T-cell (primary cell): ENCODE data around the gene CRTC2. TPM values are rescaled to one million over a fixed set of nuclear protein-coding genes. Genes with fewer than 3 reads are reported as not detected.

Source experiments
- ATAC-seq, 4 experiments: fragments of 200-7000 bp in 3 of 4; fragments of 150-1000 bp in 1 of 4; cut with Tn5 transposase; replicated peaks in 1 of 4; 1 replicate in 3 of 4; 2 replicates in 1 of 4; pipeline ENCODE4 v1.10.0; 2021; ENCODE audit warnings: moderate library complexity in 3 of 4, mild to moderate bottlenecking in 2 of 4, moderate number of reproducible peaks in 1 of 4
- CTCF ChIA-PET, 2 donors: fragments of 300-600 bp; sonication (Branson Sonifier 250); formaldehyde crosslinking; loops; one replicate each; lab custom pipeline; 2022; ENCODE audit warnings: antibody characterized with exemption in 2 of 2; lab: Charles Lee
- POLR2A ChIA-PET, 2 donors: fragments of 300-600 bp; sonication (Branson Sonifier 250); formaldehyde crosslinking; loops; one replicate each; lab custom pipeline; 2022; ENCODE audit warnings: antibody characterized with exemption in 2 of 2; lab: Charles Lee
- DNase-seq, 35 experiments: peaks; one replicate each; pipeline versions ENCODE4 v3.0.0 to v3.0.0-alpha.2; 2013 to 2023
- H3K27ac ChIP-seq: one replicate; pipeline ENCODE4 v1.5.1; 2013; ENCODE audit warnings: low read length
- H3K27me3 ChIP-seq, 2 experiments: replicated peaks in 1 of 2; 1 replicate in 1 of 2; 2 replicates in 1 of 2; pipeline versions ENCODE4 v1.6.1 to v1.7.0; 2013; ENCODE audit warnings: low read length in 1 of 2, mixed read lengths in 1 of 2; ENCODE audit not compliant: control insufficient read depth in 2 of 2, insufficient read depth in 2 of 2; ENCODE audit errors: extremely low read depth in 1 of 2
- H3K36me3 ChIP-seq, 2 donors: 1 replicate in 1 of 2; 2 replicates in 1 of 2; pipeline versions ENCODE4 v1.6.1 to v1.7.0; 2013; ENCODE audit warnings: low read length in 1 of 2; ENCODE audit not compliant: control insufficient read depth in 2 of 2, insufficient read depth in 1 of 2; ENCODE audit errors: extremely low read depth in 1 of 2
- H3K4me1 ChIP-seq, 2 experiments: 1 replicate in 1 of 2; 2 replicates in 1 of 2; pipeline versions ENCODE4 v1.6.1 to v1.7.0; 2013; ENCODE audit warnings: low read length in 2 of 2, mixed read lengths in 1 of 2; ENCODE audit not compliant: insufficient read depth in 2 of 2, control insufficient read depth in 1 of 2; ENCODE audit errors: extremely low read depth in 1 of 2
- H3K4me3 ChIP-seq, 2 donors: 1 replicate in 1 of 2; 2 replicates in 1 of 2; pipeline versions ENCODE4 v1.5.1 to v1.7.0; 2013; ENCODE audit warnings: mild to moderate bottlenecking in 2 of 2, low read length in 1 of 2, moderate library complexity in 1 of 2; ENCODE audit not compliant: control insufficient read depth in 1 of 2; ENCODE audit errors: extremely low read depth in 1 of 2
- H3K9me3 ChIP-seq: 2 replicates; pipeline ENCODE4 v1.7.0; 2013
- H3K27ac Mint-ChIP-seq, 2 donors: one replicate each; pipeline ENCODE4 v1.8.0; 2020 to 2021; ENCODE audit warnings: mild to moderate bottlenecking in 2 of 2, mixed read lengths in 2 of 2
- H3K27me3 Mint-ChIP-seq, 2 donors: one replicate each; pipeline ENCODE4 v1.8.0; 2021 to 2022; ENCODE audit warnings: mixed read lengths in 2 of 2
- H3K36me3 Mint-ChIP-seq: one replicate; pipeline ENCODE4 v1.8.0; 2021; ENCODE audit warnings: mixed read lengths
- H3K4me1 Mint-ChIP-seq, 3 donors: one replicate each; pipeline ENCODE4 v1.8.0; 2020 to 2022; ENCODE audit warnings: mixed read lengths in 3 of 3, mild to moderate bottlenecking in 1 of 3
- H3K4me3 Mint-ChIP-seq, 3 donors: one replicate each; pipeline ENCODE4 v1.8.0; 2020 to 2022; ENCODE audit warnings: mild to moderate bottlenecking in 3 of 3, mixed read lengths in 3 of 3, moderate library complexity in 3 of 3
- H3K9me3 Mint-ChIP-seq, 3 donors: one replicate each; pipeline ENCODE4 v1.8.0; 2020 to 2022; ENCODE audit warnings: mixed read lengths in 3 of 3
- WGBS: methylation state at CpG from one replicate; pipeline ENCODE4 v1.1.5; 2013; ENCODE audit warnings: missing lambda C conversion rate; ENCODE audit not compliant: insufficient coverage; 5-methylcytosine and 5-hydroxymethylcytosine counted together
- total RNA-seq, 35 experiments: library from RNA in 6 of 35; stranded (reverse) in 6 of 35; fragments of 120-200 nt in 1 of 35; gene quantifications; one replicate each; pipeline versions ENCODE4 v1.2.1 to v1.2.4 and lab custom pipeline; 2013 to 2026

Gene CRTC2
- total RNA-seq, 5 donors from 2014 or later (not counting 1 experiment from before 2014, with no cell fraction given), result 108 to 153 (median 122) TPM

DNA sequence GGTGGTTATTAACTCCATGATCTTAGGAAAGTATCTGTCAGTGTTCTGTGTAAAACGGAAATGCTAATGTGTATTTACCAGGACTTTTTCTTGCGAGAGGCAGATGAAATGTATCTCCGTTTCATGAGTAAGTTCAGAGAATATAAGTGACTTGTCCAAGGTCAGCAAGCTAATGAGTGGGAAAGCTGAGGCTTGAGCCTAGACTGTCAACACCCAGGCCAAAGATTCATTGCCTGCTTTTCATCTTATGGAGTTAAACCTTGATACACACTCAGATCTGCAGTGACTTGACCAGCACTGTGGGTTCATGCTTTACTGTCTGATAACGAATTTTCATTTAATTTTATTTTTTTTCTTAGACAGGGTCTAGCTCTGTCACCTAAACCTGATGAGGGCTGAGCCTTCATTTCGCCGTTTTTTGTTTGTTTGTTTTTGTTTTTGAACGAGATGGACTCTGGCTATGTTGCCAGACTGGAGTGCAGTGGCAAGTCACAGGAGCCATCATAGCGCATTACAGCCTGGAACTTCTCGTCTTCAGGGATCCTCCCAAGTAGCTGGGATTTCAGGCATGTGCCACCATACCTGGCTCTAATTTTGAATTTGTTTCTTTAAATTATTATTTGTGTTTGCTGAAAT lies 20.0 kb upstream of the CRTC2 start:
- no peak for ATAC-seq
- POLR2A ChIA-PET, result interaction anchor here (0.6 to 2.9 kb wide), 6 partner anchors 11 to 344 kb away, joined by 3 to 20 read pairs (median 7); partner anchors contain the start of genes CHTOP (in 1 of the 2), CREB3L4 (in 1 of the 2) and RPS27 (in 1 of the 2)
- peak overlapping the region; percentile 92 to 98 for H3K27ac Mint-ChIP-seq
- H3K36me3 ChIP-seq, result peaks cover 8 to 25% of the 10 kb centered on the region in 2 donors
- peak overlapping the region; percentile 93 to 96 for H3K4me3 ChIP-seq
- H3K9me3 ChIP-seq, result no peaks in the 10 kb centered on the region
- DNase-seq, result no peak
- WGBS, result 57% methylated on average over 8 of the region's 9 CpGs
- H3K4me1 Mint-ChIP-seq, result peaks cover 33 to 36% (median 34%) of the 10 kb centered on the region in 3 donors
- peak overlapping the region; percentile 92 to 97 (median 97) for H3K4me3 Mint-ChIP-seq
- no peaks in the 10 kb centered on the region for H3K27me3 ChIP-seq
- CTCF ChIA-PET, result interaction anchor here in 1 of 2 donors (0.6 to 3.4 kb wide), 7 partner anchors 8 to 32 kb away, joined by 3 to 23 read pairs (median 8); partner anchors contain the start of genes CREB3L4, DENND4B, RAB13 and RPS27
- H3K36me3 Mint-ChIP-seq, result peaks cover 15% of the 10 kb centered on the region
- H3K27ac ChIP-seq, result peak overlapping the region; percentile 68
- H3K4me1 ChIP-seq, result peaks cover 15 to 28% of the 10 kb centered on the region in 2 experiments
- H3K27me3 Mint-ChIP-seq, result no peaks in the 10 kb centered on the region
- no peaks in the 10 kb centered on the region for H3K9me3 Mint-ChIP-seq

DNA sequence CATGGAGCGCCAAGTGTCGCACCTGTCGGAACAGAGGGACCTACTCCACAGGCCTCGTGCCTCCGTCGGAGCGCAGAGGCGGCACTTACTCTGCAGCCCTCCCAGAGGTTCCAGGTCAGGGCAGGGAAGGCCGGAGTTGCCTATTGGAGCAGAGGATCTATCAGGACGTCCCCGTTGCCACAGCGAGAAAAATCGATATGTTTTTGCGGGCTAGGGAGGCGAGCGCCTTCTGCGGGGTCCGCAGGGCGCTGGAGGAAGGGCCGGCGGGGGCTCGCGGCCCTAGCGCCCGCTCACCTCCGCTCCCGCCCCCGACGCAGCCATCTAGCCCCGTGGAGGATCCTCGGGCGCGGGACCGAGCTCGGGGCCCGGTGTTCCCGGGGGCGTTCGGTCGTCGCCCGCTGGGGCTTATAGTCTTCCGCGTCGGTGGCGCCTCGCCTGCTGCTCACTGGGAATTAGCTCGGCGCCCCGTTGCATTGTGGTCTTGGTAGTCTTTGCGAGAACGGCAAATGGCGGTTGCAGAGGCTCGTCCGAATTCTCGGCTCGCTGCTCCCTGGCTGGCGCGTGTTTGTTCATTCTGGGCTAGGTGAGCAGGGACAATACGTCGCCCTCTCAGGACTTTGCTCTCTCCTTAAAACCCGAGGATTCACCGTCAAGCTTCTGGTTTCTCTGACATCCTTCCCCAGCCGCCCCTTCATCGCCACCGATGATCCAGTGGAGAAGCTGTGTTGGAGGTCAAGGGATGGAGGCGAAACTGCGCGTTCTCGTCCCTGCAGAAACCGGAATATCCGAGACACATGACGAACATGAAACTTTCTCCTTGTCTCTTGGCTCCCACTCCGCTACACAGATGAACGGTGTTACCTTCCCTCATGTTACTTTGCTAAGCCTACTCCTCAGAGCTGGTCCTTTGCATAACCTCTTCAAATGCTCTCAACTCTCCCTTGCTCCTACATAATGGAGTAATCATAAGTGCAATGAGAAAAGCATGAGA lies 19.1 kb upstream of the CRTC2 start, which contains the start of gene JTB:
TSS of gene JTB (minus strand) at position 425 of the 991 bp plus-strand sequence. CDS start at position 3, 422 bp downstream.
- Histone ChIP-seq H3K4me1 (peaks cover 15 to 28% of the 10 kb centered on the region in 2 experiments), H3K27ac (peak within 1 kb of the TSS; percentile 74), H3K4me3 (peak within 1 kb of the TSS; percentile 93 to 96), H3K27me3 (no peaks in the 10 kb centered on the region), H3K9me3 (no peaks in the 10 kb centered on the region), H3K36me3 (peaks cover 8 to 33% of the 10 kb centered on the region in 2 donors)
- ATAC-seq (peak; percentile 94 to 98 (median 96)), DNase-seq (peak; percentile 66 to 91 (median 81))
- CTCF ChIA-PET, result interaction anchor here (0.5 to 3.4 kb wide), 10 partner anchors 9 to 295 kb away, joined by 3 to 23 read pairs (median 8); partner anchors contain the start of genes RAB13 (in 2 of the 2), CREB3L4 (in 1 of the 2), DENND4B (in 1 of the 2) and RPS27 (in 1 of the 2)
- H3K27me3 Mint-ChIP-seq, result no peaks in the 10 kb centered on the region
- H3K27ac Mint-ChIP-seq, result peak within 1 kb of the TSS; percentile 96 to 98
- under 1% methylated on average over 68 of the region's 75 CpGs for WGBS
- peaks cover 34 to 41% (median 36%) of the 10 kb centered on the region in 3 donors for H3K4me1 Mint-ChIP-seq
- POLR2A ChIA-PET, result interaction anchor here (0.5 to 2.9 kb wide), 11 partner anchors 8 to 344 kb away, joined by 3 to 20 read pairs (median 3); partner anchors contain the start of genes CREB3L4 (in 2 of the 2), CHTOP (in 1 of the 2), RPS27 (in 1 of the 2) and SLC39A1 (in 1 of the 2)
- no peaks in the 10 kb centered on the region for H3K9me3 Mint-ChIP-seq
- H3K4me3 Mint-ChIP-seq, result peak within 1 kb of the TSS; percentile 92 to 97 (median 97)
- H3K36me3 Mint-ChIP-seq, result peaks cover 15% of the 10 kb centered on the region

DNA sequence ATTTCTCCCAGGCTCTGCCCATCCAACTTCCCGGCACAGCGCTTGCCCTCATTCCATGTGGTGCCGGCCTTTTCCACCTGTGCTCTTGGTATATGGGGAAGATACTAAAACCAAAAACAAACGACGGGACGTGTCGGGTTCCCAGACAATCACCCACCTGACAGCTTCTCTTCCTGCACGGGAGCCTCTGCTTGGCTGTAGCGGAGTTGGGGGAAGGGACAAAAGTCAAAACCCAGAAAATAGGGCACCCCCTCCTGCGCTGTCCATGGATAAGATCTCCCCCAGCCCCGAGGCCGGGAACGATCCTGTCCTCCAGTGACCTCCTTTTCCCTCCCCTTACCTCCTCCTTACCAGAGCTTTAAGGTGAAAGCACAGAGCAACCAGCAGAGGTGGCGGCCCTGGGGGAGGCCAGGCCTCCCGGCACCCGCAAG lies 18.4 kb upstream of the CRTC2 start:
- peaks cover 8 to 38% of the 10 kb centered on the region in 2 donors for H3K36me3 ChIP-seq
- ATAC-seq, result no peak
- no peaks in the 10 kb centered on the region for H3K27me3 ChIP-seq
- no peak for DNase-seq
- peak overlapping the region; percentile 74 for H3K27ac ChIP-seq
- Mint-ChIP-seq H3K27ac (peak overlapping the region; percentile 96 to 97), H3K36me3 (peaks cover 15% of the 10 kb centered on the region), H3K27me3 (no peaks in the 10 kb centered on the region), H3K9me3 (no peaks in the 10 kb centered on the region), H3K4me3 (peak overlapping the region; percentile 92 to 97 (median 97)), H3K4me1 (peaks cover 39 to 47% (median 43%) of the 10 kb centered on the region in 3 donors)
- H3K9me3 ChIP-seq, result no peaks in the 10 kb centered on the region
- H3K4me3 ChIP-seq, result peak overlapping the region; percentile 93 to 96
- POLR2A ChIA-PET, result interaction anchor here (0.5 to 2.9 kb wide), 7 partner anchors 9 to 199 kb away, joined by 3 to 20 read pairs (median 6); partner anchors contain the start of genes CREB3L4 (in 2 of the 2), RPS27 (in 1 of the 2) and SLC39A1 (in 1 of the 2)
- H3K4me1 ChIP-seq, result peaks cover 15 to 28% of the 10 kb centered on the region in 2 experiments
- CTCF ChIA-PET, result interaction anchor here (0.5 to 3.4 kb wide), 8 partner anchors 9 to 296 kb away, joined by 3 to 23 read pairs (median 6); partner anchors contain the start of genes RAB13 (in 2 of the 2), CREB3L4 (in 1 of the 2), DENND4B (in 1 of the 2) and SLC39A1 (in 1 of the 2)
- 3% methylated on average over 6 of the region's 16 CpGs for WGBS

DNA sequence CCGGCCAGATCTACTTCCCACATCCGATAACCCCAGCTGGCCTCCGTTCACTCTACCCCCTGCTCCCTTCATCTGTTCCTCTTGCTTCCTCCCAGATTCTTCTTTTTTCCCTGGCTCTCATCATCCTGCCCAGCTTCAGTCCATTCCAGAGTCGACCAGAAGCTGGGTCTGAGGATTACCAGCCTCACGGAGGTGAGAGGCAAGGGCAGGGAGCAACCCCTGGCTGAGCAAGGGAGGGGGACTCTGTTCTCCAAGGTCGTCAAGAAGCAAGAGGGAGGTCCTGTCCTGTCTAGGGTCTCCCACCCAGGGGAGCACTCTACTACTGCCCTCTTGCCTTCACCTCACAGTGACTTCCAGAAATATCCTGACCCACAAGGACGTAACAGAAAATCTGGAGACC lies 15.1 kb upstream of the CRTC2 start:
- Histone ChIP-seq H3K4me3 (no peak overlapping the region), H3K36me3 (peaks cover 8 to 38% of the 10 kb centered on the region in 2 donors), H3K27ac (no peak overlapping the region), H3K4me1 (peaks cover 15 to 29% of the 10 kb centered on the region in 2 experiments), H3K27me3 (no peaks in the 10 kb centered on the region), H3K9me3 (no peaks in the 10 kb centered on the region)
- ChIA-PET CTCF (no interaction called here), POLR2A (no interaction called here)
- Mint-ChIP-seq H3K27ac (no peak overlapping the region), H3K4me1 (peaks cover 35 to 48% (median 44%) of the 10 kb centered on the region in 3 donors), H3K4me3 (no peak overlapping the region), H3K27me3 (no peaks in the 10 kb centered on the region), H3K36me3 (peaks cover 15% of the 10 kb centered on the region), H3K9me3 (no peaks in the 10 kb centered on the region)
- DNase-seq (no peak), ATAC-seq (no peak)
- WGBS, result 98% methylated on average over 4 of the region's 7 CpGs

DNA sequence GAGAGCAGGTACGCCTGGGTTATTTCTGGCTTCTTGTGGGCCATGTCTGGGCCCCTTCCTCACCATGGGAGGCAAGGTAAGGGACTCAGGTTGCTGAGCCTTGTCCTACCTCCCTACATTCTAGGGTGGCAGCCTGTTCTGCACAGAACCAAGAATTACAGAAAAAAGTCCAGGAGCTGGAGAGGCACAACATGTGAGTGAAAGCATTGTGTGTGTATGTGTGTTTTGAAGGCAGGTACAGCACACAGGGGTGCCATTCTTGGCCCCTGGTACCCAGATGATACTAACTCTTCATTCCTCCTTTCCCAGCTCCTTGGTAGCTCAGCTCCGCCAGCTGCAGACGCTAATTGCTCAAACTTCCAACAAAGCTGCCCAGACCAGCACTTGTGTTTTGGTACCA lies 14.7 kb upstream of the CRTC2 start:
- peaks cover 8 to 38% of the 10 kb centered on the region in 2 donors for H3K36me3 ChIP-seq
- Mint-ChIP-seq H3K27me3 (no peaks in the 10 kb centered on the region), H3K4me1 (peaks cover 32 to 48% (median 41%) of the 10 kb centered on the region in 3 donors), H3K4me3 (no peak overlapping the region), H3K27ac (peak overlapping the region; percentile 57 to 79), H3K9me3 (no peaks in the 10 kb centered on the region), H3K36me3 (peaks cover 15% of the 10 kb centered on the region)
- ATAC-seq (no peak), DNase-seq (no peak)
- ChIA-PET POLR2A (no interaction called here), CTCF (no interaction called here)
- peaks cover 12 to 30% of the 10 kb centered on the region in 2 experiments for H3K4me1 ChIP-seq
- no peak overlapping the region for H3K4me3 ChIP-seq
- no peaks in the 10 kb centered on the region for H3K9me3 ChIP-seq
- WGBS, result 87% methylated on average over 2 of the region's 3 CpGs
- no peaks in the 10 kb centered on the region for H3K27me3 ChIP-seq
- no peak overlapping the region for H3K27ac ChIP-seq
